Thoracic aorta (tissue), 2 donors: Measurements from ENCODE around the gene PDE2A. TPM values are rescaled to one million over a fixed set of nuclear protein-coding genes. Genes with fewer than 3 reads are reported as not detected.
A peak's percentile ranks its signal among the peaks of the same experiment; 100 is the strongest.

Experiments used
- ATAC-seq: fragments of 150-250 bp; one replicate; pipeline ENCODE4 v1.8.0; 2017; ENCODE audit warnings: low read depth; ENCODE audit not compliant: insufficient number of reproducible peaks, low FRiP score
- DNase-seq: peaks from one replicate; pipeline ENCODE4 v3.0.0-alpha.2; 2020; ENCODE audit warnings: low spot score
- H3K27ac ChIP-seq, 2 donors: fragments of 200-600 bp; sonication (generic); 1 replicate in 1 of 2; 2 replicates in 1 of 2; pipeline ENCODE4 v1.5.1; 2016; ENCODE audit warnings: mild to moderate bottlenecking in 2 of 2, moderate library complexity in 2 of 2
- H3K27me3 ChIP-seq: fragments of 200-600 bp; sonication (generic); replicated peaks from 2 replicates; pipeline ENCODE4 v1.6.0; 2016; ENCODE audit warnings: mild to moderate bottlenecking; ENCODE audit not compliant: insufficient read depth
- H3K36me3 ChIP-seq: fragments of 200-600 bp; sonication (generic); one replicate; pipeline ENCODE4 v1.5.1; 2016
- H3K4me1 ChIP-seq, 2 donors: fragments of 200-600 bp; sonication (generic); 1 replicate in 1 of 2; 2 replicates in 1 of 2; pipeline versions ENCODE4 v1.5.1 to v1.6.0; 2016; ENCODE audit warnings: low read depth in 2 of 2, mild to moderate bottlenecking in 1 of 2; ENCODE audit not compliant: control insufficient read depth in 1 of 2
- H3K4me3 ChIP-seq: fragments of 200-600 bp; sonication (generic); 2 replicates; pipeline ENCODE4 v1.5.1; 2016; ENCODE audit warnings: mild to moderate bottlenecking
- H3K9me3 ChIP-seq: fragments of 200-600 bp; sonication (generic); 2 replicates; pipeline ENCODE4 v1.5.1; 2016
- total RNA-seq, 2 donors: library from RNA; depleted of rRNA; stranded (reverse); fragments of >200 nt; gene quantifications; one replicate each; pipeline versions ENCODE4 v1.1.0 to v1.2.3, GENCODE V29; 2016
- TF ChIP-seq, protein P1 (sequence below): fragments of 200-600 bp; sonication (generic); IDR thresholded peaks from one replicate; pipeline ENCODE4 v1.5.1; 2019; ENCODE audit warnings: antibody characterized with exemption

PDE2A gene
- total RNA-seq, 2 donors from 2014 or later: 28.1 to 37.1 TPM

DNA sequence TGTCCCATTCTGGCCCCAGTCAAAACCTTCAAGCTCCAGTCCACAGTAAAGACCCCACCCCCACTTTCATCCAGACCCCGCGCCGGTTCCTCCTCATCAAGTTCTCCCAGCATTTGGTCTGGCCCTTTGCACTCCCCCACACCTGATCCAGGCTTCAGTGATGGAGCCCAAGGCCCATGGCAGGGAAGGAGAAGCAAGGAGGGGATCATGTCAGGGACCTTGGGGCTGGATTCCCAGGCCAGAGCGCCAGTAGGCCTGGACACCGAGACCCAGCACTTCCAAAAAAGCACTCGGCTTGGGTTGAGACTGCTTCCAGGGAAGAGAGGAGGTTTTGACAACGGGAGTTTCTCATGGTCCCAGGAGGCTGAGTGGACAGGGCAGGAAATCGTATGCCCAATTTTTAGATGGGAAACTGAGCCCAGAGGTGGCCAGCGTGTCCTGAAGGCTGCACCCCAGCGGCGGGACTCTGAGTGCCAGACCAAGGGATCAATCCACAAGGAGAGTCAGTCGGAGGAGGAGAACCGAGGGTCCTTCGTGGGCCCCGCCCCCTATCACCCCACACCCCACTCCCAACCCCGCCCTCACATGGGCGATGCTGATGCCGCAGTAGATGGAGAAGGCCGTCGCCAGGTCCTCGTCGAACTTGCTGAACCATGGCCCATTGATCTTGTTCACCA is 90.5 kb downstream of the PDE2A start:
- TF ChIP-seq, protein P1, sequence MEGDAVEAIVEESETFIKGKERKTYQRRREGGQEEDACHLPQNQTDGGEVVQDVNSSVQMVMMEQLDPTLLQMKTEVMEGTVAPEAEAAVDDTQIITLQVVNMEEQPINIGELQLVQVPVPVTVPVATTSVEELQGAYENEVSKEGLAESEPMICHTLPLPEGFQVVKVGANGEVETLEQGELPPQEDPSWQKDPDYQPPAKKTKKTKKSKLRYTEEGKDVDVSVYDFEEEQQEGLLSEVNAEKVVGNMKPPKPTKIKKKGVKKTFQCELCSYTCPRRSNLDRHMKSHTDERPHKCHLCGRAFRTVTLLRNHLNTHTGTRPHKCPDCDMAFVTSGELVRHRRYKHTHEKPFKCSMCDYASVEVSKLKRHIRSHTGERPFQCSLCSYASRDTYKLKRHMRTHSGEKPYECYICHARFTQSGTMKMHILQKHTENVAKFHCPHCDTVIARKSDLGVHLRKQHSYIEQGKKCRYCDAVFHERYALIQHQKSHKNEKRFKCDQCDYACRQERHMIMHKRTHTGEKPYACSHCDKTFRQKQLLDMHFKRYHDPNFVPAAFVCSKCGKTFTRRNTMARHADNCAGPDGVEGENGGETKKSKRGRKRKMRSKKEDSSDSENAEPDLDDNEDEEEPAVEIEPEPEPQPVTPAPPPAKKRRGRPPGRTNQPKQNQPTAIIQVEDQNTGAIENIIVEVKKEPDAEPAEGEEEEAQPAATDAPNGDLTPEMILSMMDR: no peak
- Histone ChIP-seq H3K9me3 (no peaks in the 10 kb centered on the region), H3K4me3 (peak overlapping the region; percentile 37), H3K36me3 (no peaks in the 10 kb centered on the region), H3K4me1 (peaks cover 0 to 9% of the 10 kb centered on the region in 2 donors), H3K27me3 (no peaks in the 10 kb centered on the region), H3K27ac (no peak overlapping the region)
- ATAC-seq (no peak), DNase-seq (no peak)

DNA sequence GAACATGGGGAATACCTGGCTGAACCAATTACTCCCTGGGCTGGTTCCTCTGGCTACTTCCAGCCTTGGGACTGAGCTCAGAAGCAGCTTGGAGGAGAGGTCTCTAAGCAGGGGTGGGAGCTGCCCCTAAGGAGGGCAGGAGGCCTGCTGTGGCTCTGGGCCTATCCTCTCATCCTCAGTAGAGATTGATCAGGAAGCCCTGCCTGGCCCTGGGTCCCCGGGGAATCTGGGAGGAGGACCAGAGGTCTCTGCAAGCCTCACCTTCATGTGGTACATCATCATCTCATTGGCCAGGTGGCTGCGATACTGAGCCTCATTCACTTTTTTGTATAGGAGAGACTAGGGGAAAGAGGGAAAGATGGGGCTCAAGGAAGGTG is 91.1 kb downstream of the PDE2A start:
- Histone ChIP-seq H3K27me3 (no peaks in the 10 kb centered on the region), H3K27ac (no peak overlapping the region), H3K4me1 (peaks cover 0 to 9% of the 10 kb centered on the region in 2 donors), H3K36me3 (no peaks in the 10 kb centered on the region), H3K9me3 (no peaks in the 10 kb centered on the region), H3K4me3 (no peak overlapping the region)
- DNase-seq: no peak
- ATAC-seq: no peak
- TF ChIP-seq, protein P1: no peak

DNA sequence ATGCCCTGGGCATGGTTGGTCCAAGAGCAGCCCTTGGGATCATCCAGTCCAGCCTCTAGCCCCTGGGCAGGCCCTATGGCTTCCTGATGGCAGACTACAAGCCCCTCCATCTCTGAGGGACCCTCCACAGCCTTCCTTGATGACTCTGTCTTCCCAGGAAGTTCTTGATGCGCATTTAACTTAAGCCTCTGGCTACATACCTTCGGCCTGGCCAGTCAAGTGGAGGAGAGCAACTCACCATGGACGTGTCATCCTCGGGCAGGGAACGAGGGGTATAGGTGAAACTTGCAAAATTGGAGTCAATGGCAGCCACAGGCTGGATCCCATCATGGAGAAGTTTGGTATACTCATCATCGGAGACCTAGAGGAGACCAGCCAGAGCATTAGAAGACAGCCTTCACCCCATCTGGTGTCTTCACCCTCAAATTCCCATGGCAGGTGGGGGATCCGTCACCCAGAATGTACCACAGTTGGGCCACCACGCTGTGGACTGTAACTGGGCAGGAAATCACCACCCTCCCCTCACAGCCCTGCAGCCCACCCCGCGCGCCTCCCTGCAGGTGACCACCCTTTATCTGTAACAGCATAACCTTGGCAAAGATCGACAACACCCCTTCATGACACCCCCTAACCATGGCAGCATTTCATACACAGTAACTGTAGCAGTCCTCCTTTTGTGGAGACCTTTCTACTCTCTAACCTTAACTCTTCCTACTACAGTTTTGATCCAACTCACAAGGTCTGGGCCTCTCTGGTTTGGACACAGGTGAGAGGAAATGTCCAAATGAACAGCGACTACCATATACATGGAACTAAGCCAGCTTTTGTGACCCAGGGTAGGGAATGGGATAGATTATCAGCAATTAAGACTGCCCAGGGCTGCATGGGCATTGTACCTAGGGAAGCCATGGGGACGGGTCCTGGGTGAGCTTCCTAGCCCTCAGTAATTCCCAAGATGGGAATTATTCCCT is 91.7 kb downstream of the PDE2A start:
- H3K4me3 ChIP-seq: no peak overlapping the region
- no peaks in the 10 kb centered on the region for H3K9me3 ChIP-seq
- no peaks in the 10 kb centered on the region for H3K36me3 ChIP-seq
- ATAC-seq (no peak), DNase-seq (no peak)
- peaks cover 0 to 9% of the 10 kb centered on the region in 2 donors for H3K4me1 ChIP-seq
- H3K27ac ChIP-seq: no peak overlapping the region
- H3K27me3 ChIP-seq: no peaks in the 10 kb centered on the region
- TF ChIP-seq, protein P1: no peak

DNA sequence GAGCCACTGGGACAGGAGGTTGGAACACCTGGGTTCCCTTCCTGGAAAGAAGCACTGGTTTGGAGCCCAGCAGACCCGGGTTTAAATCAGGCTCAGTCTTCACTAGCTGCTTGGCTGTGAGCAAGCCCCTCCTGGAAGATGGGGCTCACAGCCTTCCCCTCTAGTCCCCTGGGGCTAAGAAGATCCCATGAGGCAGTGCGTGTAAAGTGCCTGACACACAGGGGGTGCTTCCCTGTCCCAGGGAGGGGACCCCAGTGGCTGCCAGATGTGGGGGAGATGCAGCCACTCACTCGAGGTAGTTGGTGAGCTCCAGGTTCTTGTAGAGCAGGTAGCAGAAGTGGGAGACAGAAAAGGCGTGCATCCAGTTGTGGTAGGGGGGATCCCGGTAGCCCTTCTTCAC is 93.2 kb downstream of the PDE2A start:
- no peak for ATAC-seq
- no peak overlapping the region for H3K27ac ChIP-seq
- H3K9me3 ChIP-seq: no peaks in the 10 kb centered on the region
- H3K27me3 ChIP-seq: no peaks in the 10 kb centered on the region
- no peaks in the 10 kb centered on the region for H3K36me3 ChIP-seq
- no peak for DNase-seq
- no peak overlapping the region for H3K4me3 ChIP-seq
- TF ChIP-seq, protein P1: no peak
- H3K4me1 ChIP-seq: peaks cover 0 to 9% of the 10 kb centered on the region in 2 donors

DNA sequence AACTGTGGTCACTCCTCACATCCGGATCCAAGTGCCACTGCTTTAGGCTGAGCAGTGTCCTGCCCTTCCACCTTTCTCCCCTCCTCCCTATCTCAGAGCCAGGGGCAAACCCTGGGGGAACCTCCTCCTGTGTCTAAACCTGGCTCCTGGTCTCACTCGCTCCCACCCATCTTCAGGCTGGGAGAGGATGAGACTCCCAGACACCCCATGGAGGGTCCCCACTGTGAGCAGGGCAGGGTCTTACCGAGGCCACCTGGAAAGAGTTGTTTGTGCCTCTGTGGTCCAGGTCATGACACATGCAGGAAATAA is 93.6 kb downstream of the PDE2A start:
- Histone ChIP-seq H3K27ac (no peak overlapping the region), H3K4me3 (no peak overlapping the region), H3K27me3 (no peaks in the 10 kb centered on the region), H3K36me3 (no peaks in the 10 kb centered on the region), H3K9me3 (no peaks in the 10 kb centered on the region), H3K4me1 (peaks cover 0 to 9% of the 10 kb centered on the region in 2 donors)
- no peak for ATAC-seq
- no peak for DNase-seq
- TF ChIP-seq, protein P1: no peak
